ENCODE measurements around the gene ST8SIA4. TPM values are rescaled to one million over a fixed set of nuclear protein-coding genes. Genes with fewer than 3 reads are reported as not detected.
A peak's percentile ranks its signal among the peaks of the same experiment; 100 is the strongest.

Gene ST8SIA4
- total and polyA plus RNA-seq, 7 experiments from 2014 or later: 5.8 to 54.5 (median 21.9) TPM

DNA sequence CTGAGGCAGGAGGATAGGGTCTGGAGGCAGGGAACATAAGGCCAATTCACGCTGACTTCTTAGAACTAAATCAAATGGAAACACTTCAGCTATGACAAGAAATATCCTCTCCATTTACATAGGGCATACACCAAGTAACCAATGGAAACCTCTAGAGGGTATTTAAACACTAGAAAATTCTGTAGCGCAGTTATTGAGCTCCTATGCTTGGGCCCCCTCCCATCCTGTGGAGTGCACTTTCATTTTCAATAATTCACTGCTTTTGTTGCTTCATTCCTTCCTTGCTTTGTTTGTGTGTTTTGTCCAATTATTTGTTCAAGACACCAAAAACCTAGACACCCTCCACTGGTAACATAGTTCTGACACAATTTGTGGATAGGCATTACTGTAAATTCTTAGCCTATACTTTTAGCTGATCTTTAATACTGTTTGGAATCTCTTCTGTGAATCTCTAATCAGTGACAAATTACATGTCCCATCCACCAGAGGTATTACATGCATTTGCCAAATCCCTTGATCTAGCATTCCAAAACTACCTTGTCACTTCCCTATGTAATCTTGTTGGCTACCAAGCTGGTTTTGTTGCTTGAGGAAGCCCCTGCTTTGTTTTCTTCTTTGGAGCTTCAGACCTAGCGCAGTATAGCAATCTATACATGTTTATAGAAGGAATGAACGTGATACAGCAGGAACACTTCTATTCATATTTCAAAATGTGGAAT is 61.6 kb downstream of the ST8SIA4 start:
- H3K27ac ChIP-seq (ENCODE audit: low read depth, low read length): no peak overlapping the region
- peaks cover 0 to 36% (median 11%) of the 10 kb centered on the region in 5 donors for H3K36me3 Mint-ChIP-seq
- intact Hi-C loops (cut with micrococcal nuclease): loop anchor here (1.0 to 5.0 kb wide), 7 partner anchors 12 to 304 kb away; partner anchors contain the start of gene FAM174A (in 1 of the 2)
- peak overlapping the region in 8 of 10 donors; percentile 24 to 69 (median 48) for H3K4me3 Mint-ChIP-seq
- H3K27ac Mint-ChIP-seq: peak overlapping the region; percentile 0 to 90 (median 45)
- H3K27me3 ChIP-seq (ENCODE audit: control insufficient read depth in 2 of 2, insufficient read depth in 2 of 2, low read length in 2 of 2): no peaks in the 10 kb centered on the region
- H3K4me1 ChIP-seq (ENCODE audit: control insufficient read depth in 2 of 2, insufficient read depth in 2 of 2, low read length in 2 of 2): peaks cover 6 to 14% of the 10 kb centered on the region in 2 donors
- ChIA-PET POLR2A (interaction anchor here (0.8 to 1.5 kb wide), 2 partner anchors 16 to 60 kb away, joined by 3 to 4 read pairs; no protein-coding TSS in a partner anchor), CTCF (no interaction called here)
- no peaks in the 10 kb centered on the region for H3K27me3 Mint-ChIP-seq
- ATAC-seq (peak; percentile 46), DNase-seq (no peak)
- H3K9me3 ChIP-seq (ENCODE audit: control insufficient read depth in 2 of 3, low read length in 3 of 3): no peaks in the 10 kb centered on the region
- H3K4me1 Mint-ChIP-seq: peaks cover 21 to 70% (median 68%) of the 10 kb centered on the region in 7 donors
- no peaks in the 10 kb centered on the region for H3K36me3 ChIP-seq (ENCODE audit: control insufficient read depth in 2 of 3, insufficient read depth in 3 of 3, low read length in 3 of 3)
- H3K9me3 Mint-ChIP-seq: no peaks in the 10 kb centered on the region
- H3K4me3 ChIP-seq (ENCODE audit: low read length): peak overlapping the region; percentile 9

DNA sequence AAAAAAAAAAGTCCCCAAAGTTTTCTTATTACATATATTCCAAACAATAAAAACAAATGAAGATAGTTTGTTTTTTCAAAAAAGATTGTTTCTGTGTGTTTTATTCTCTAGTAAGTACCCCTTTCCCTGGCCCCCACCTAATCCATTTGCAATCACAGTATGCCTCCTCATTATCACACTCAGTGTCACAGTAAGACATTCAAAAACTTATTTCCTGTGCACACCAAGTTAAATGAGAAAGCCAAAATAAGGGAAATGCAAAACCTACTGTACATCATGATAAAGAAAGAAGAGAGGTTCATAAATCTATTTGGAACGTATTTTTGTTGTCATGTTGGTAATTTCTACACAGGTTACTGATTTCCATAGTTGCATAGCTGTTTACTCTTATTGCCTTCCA is 62.3 kb downstream of the ST8SIA4 start:
- peak overlapping the region in 7 of 9 donors; percentile 0 to 90 (median 64) for H3K27ac Mint-ChIP-seq
- no peak overlapping the region for H3K27ac ChIP-seq (ENCODE audit: low read depth, low read length)
- no peak for DNase-seq
- ATAC-seq: peak; percentile 43
- no peaks in the 10 kb centered on the region for H3K9me3 Mint-ChIP-seq
- H3K4me1 Mint-ChIP-seq: peaks cover 20 to 64% (median 62%) of the 10 kb centered on the region in 7 donors
- H3K36me3 ChIP-seq (ENCODE audit: control insufficient read depth in 2 of 3, insufficient read depth in 3 of 3, low read length in 3 of 3): no peaks in the 10 kb centered on the region
- H3K27me3 Mint-ChIP-seq: no peaks in the 10 kb centered on the region
- H3K27me3 ChIP-seq (ENCODE audit: control insufficient read depth in 2 of 2, insufficient read depth in 2 of 2, low read length in 2 of 2): no peaks in the 10 kb centered on the region
- intact Hi-C loops (cut with micrococcal nuclease): loop anchor here (1.0 to 5.0 kb wide), 7 partner anchors 13 to 303 kb away; partner anchors contain the start of gene FAM174A (in 1 of the 2)
- no peak overlapping the region for H3K4me3 ChIP-seq (ENCODE audit: low read length)
- no peaks in the 10 kb centered on the region for H3K9me3 ChIP-seq (ENCODE audit: control insufficient read depth in 2 of 3, low read length in 3 of 3)
- peak overlapping the region in 6 of 10 donors; percentile 8 to 69 (median 38) for H3K4me3 Mint-ChIP-seq
- H3K4me1 ChIP-seq (ENCODE audit: control insufficient read depth in 2 of 2, insufficient read depth in 2 of 2, low read length in 2 of 2): peaks cover 6 to 14% of the 10 kb centered on the region in 2 donors
- ChIA-PET POLR2A (interaction anchor here (1.4 kb wide), 1 partner anchor 11 kb away, joined by 3 read pairs; no protein-coding TSS in a partner anchor), CTCF (no interaction called here)
- peaks cover 0 to 30% (median 10%) of the 10 kb centered on the region in 5 donors for H3K36me3 Mint-ChIP-seq

DNA sequence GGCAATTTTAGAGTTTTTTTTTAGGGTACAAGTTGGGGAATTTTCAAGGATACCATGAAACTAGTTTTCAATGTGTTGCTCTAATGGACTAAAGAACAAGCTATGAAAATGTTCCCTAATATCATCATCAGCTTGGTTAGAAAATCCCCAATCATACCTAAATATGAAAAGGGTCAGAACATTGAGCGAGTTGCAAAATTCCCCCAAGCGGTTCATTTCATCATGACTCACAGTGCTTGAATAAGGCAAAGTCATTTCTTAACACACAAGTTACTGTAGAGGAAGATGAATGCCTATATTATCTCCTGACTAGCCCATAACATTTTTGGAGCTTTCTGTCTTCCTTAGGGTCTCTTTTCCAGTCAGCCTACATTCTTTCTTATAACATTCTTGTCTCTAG is 62.7 kb downstream of the ST8SIA4 start:
- DNase-seq (peak in 1 of 9 donors; percentile 29), ATAC-seq (peak; percentile 83)
- H3K27ac Mint-ChIP-seq: peak overlapping the region in 4 of 9 donors; percentile 0 to 90 (median 54)
- no peaks in the 10 kb centered on the region for H3K9me3 Mint-ChIP-seq
- H3K36me3 Mint-ChIP-seq: peaks cover 0 to 32% (median 9%) of the 10 kb centered on the region in 5 donors
- CTCF ChIA-PET: no interaction called here
- no peaks in the 10 kb centered on the region for H3K27me3 Mint-ChIP-seq
- peaks cover 21 to 67% (median 63%) of the 10 kb centered on the region in 7 donors for H3K4me1 Mint-ChIP-seq
- H3K36me3 ChIP-seq (ENCODE audit: control insufficient read depth in 2 of 3, insufficient read depth in 3 of 3, low read length in 3 of 3): no peaks in the 10 kb centered on the region
- H3K4me3 ChIP-seq (ENCODE audit: low read length): no peak overlapping the region
- peaks cover 6 to 14% of the 10 kb centered on the region in 2 donors for H3K4me1 ChIP-seq (ENCODE audit: control insufficient read depth in 2 of 2, insufficient read depth in 2 of 2, low read length in 2 of 2)
- no peaks in the 10 kb centered on the region for H3K9me3 ChIP-seq (ENCODE audit: control insufficient read depth in 2 of 3, low read length in 3 of 3)
- no peaks in the 10 kb centered on the region for H3K27me3 ChIP-seq (ENCODE audit: control insufficient read depth in 2 of 2, insufficient read depth in 2 of 2, low read length in 2 of 2)
- no peak overlapping the region for H3K27ac ChIP-seq (ENCODE audit: low read depth, low read length)
- peak overlapping the region in 3 of 10 donors; percentile 8 to 69 (median 47) for H3K4me3 Mint-ChIP-seq
- POLR2A ChIA-PET: interaction anchor here (1.3 to 1.4 kb wide), 2 partner anchors 11 to 60 kb away, joined by 3 read pairs; no protein-coding TSS in a partner anchor
- intact Hi-C loops (cut with micrococcal nuclease): loop anchor here (2.0 to 5.0 kb wide), 5 partner anchors 48 to 303 kb away; partner anchors contain the start of gene FAM174A (in 1 of the 2)

DNA sequence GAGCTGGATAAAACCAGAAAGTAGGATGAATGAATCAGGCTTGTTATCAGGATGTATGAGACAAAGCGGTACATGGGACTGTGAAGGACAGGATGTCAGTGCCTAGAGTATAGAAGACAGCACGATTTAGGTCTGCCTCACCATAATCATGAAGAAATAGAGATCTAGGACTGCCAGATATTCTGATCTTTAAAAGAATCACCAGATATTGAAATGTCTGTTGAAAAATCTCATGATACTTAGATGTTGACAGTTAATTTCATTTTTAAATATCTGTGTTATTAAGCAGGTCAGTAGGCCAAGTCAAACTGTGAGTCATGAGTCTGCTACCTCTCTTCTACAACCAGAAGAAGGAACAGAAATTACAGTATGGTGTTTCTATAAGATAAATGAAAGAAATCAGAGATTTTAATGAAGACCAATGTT is 65.0 kb downstream of the ST8SIA4 start:
- H3K4me3 Mint-ChIP-seq: no peak overlapping the region
- DNase-seq (no peak), ATAC-seq (no peak)
- peak overlapping the region in 1 of 9 donors; percentile 35 for H3K27ac Mint-ChIP-seq
- intact Hi-C loops (cut with micrococcal nuclease): no loop called here
- peaks cover 6 to 14% of the 10 kb centered on the region in 2 donors for H3K4me1 ChIP-seq (ENCODE audit: control insufficient read depth in 2 of 2, insufficient read depth in 2 of 2, low read length in 2 of 2)
- no peak overlapping the region for H3K27ac ChIP-seq (ENCODE audit: low read depth, low read length)
- H3K27me3 ChIP-seq (ENCODE audit: control insufficient read depth in 2 of 2, insufficient read depth in 2 of 2, low read length in 2 of 2): no peaks in the 10 kb centered on the region
- H3K4me3 ChIP-seq (ENCODE audit: low read length): no peak overlapping the region
- peaks cover 0 to 27% (median 14%) of the 10 kb centered on the region in 5 donors for H3K36me3 Mint-ChIP-seq
- ChIA-PET CTCF (no interaction called here), POLR2A (interaction anchor here (0.6 kb wide), 1 partner anchor 164 kb away, joined by 3 read pairs; no protein-coding TSS in a partner anchor)
- H3K9me3 Mint-ChIP-seq: no peaks in the 10 kb centered on the region
- no peaks in the 10 kb centered on the region for H3K27me3 Mint-ChIP-seq
- H3K36me3 ChIP-seq (ENCODE audit: control insufficient read depth in 2 of 3, insufficient read depth in 3 of 3, low read length in 3 of 3): no peaks in the 10 kb centered on the region
- H3K4me1 Mint-ChIP-seq: peaks cover 21 to 55% (median 45%) of the 10 kb centered on the region in 7 donors
- H3K9me3 ChIP-seq (ENCODE audit: control insufficient read depth in 2 of 3, low read length in 3 of 3): no peaks in the 10 kb centered on the region

- Mint-ChIP-seq H3K9me3 (no peaks in the 10 kb centered on the region), H3K4me1 (peaks cover 8 to 34% (median 29%) of the 10 kb centered on the region in 7 donors), H3K4me3 (no peak overlapping the region), H3K36me3 (peaks cover 0 to 41% (median 18%) of the 10 kb centered on the region in 5 donors), H3K27ac (peak overlapping the region in 1 of 9 donors; percentile 48), H3K27me3 (no peaks in the 10 kb centered on the region)
- H3K27me3 ChIP-seq (ENCODE audit: control insufficient read depth in 2 of 2, insufficient read depth in 2 of 2, low read length in 2 of 2): no peaks in the 10 kb centered on the region
- intact Hi-C loops (cut with micrococcal nuclease): no loop called here
- no peaks in the 10 kb centered on the region for H3K36me3 ChIP-seq (ENCODE audit: control insufficient read depth in 2 of 3, insufficient read depth in 3 of 3, low read length in 3 of 3)
- DNase-seq (no peak), ATAC-seq (no peak)
- no peaks in the 10 kb centered on the region for H3K4me1 ChIP-seq (ENCODE audit: control insufficient read depth in 2 of 2, insufficient read depth in 2 of 2, low read length in 2 of 2)
- H3K4me3 ChIP-seq (ENCODE audit: low read length): no peak overlapping the region
- H3K27ac ChIP-seq (ENCODE audit: low read depth, low read length): no peak overlapping the region
- no peaks in the 10 kb centered on the region for H3K9me3 ChIP-seq (ENCODE audit: control insufficient read depth in 2 of 3, low read length in 3 of 3)
- ChIA-PET POLR2A (interaction anchor here (0.8 kb wide), 1 partner anchor 38 kb away, joined by 3 read pairs; no protein-coding TSS in a partner anchor), CTCF (interaction anchor here (0.6 kb wide), 1 partner anchor 290 kb away, joined by 3 read pairs; no protein-coding TSS in a partner anchor)
Measured at GRCh38 chr5:100834519-100834918, 68.6 kb downstream of the ST8SIA4 start.

DNA sequence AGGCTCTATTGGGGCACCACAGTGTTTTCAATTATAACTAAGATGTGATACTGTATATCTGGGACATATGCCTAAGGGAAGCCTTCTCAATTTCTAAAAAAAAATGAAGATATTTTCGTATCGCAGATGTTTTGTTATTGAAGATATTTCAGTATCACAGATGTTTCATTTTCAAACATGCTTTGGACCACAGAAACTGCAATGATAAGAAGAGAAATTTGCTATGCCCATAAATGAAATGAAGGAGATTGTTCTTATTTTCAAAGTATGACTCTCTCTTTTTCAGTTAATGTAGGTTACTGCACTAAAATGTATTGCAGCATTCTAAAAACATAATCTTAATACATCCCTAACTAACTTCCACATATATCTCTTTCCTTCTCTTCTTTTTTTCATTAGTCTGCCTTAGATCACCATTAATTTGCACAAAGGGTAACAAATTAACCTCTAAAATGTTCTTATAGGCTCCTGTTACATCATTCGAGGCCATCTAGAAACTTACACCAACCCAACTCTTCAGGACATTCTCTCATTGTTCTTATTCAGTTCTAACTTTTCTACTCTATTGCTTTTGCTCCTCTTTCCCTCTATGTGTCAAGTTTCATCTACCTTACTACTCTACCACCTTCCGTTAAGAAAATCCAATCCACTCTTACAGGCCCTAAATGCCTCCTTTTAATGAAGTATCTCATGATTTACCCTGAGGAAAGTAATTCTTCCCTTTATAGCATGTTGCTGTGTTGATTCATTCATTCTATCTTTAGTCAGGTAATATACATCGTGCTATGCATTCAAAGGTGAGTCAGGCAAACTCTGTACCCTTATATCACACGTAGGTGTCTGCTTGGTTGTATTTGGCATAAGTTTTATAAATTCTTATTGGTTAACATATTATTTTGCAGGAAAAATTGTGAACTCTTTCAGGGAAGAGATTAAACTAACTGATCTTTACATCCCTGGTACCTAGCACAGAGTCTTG is 70.5 kb downstream of the ST8SIA4 start:
- ChIA-PET POLR2A (no interaction called here), CTCF (no interaction called here)
- peaks cover 0 to 39% (median 18%) of the 10 kb centered on the region in 5 donors for H3K36me3 Mint-ChIP-seq
- peak overlapping the region in 1 of 9 donors; percentile 1 for H3K27ac Mint-ChIP-seq
- no peaks in the 10 kb centered on the region for H3K9me3 Mint-ChIP-seq
- Histone ChIP-seq H3K27ac (ENCODE audit: low read depth, low read length) (no peak overlapping the region), H3K27me3 (ENCODE audit: control insufficient read depth in 2 of 2, insufficient read depth in 2 of 2, low read length in 2 of 2) (no peaks in the 10 kb centered on the region), H3K4me1 (ENCODE audit: control insufficient read depth in 2 of 2, insufficient read depth in 2 of 2, low read length in 2 of 2) (peaks cover 0 to 13% of the 10 kb centered on the region in 2 donors), H3K36me3 (ENCODE audit: control insufficient read depth in 2 of 3, insufficient read depth in 3 of 3, low read length in 3 of 3) (no peaks in the 10 kb centered on the region), H3K9me3 (ENCODE audit: control insufficient read depth in 2 of 3, low read length in 3 of 3) (no peaks in the 10 kb centered on the region), H3K4me3 (ENCODE audit: low read length) (no peak overlapping the region)
- ATAC-seq (no peak), DNase-seq (no peak)
- H3K4me1 Mint-ChIP-seq: peaks cover 14 to 39% (median 33%) of the 10 kb centered on the region in 7 donors
- H3K27me3 Mint-ChIP-seq: no peaks in the 10 kb centered on the region
- H3K4me3 Mint-ChIP-seq: no peak overlapping the region
- intact Hi-C loops (cut with micrococcal nuclease): loop anchor here in 1 of 2 donors (2.0 kb wide), 1 partner anchor 14 kb away; no protein-coding TSS in a partner anchor

Measured in naive thymus-derived CD4-positive, alpha-beta T cell (primary cell).